Stimulated activated naive CD8-positive, alpha-beta T cell treated with anti-CD3 and anti-CD28 coated beads, Interleukin-15, Interleukin-2, amounts not matched to agents 100 ng/mL and 50 ng/mL, for 24 hours (primary cell): ENCODE measurements around the gene SMURF2.
"Not testable (repeated sequence)": the region's sequence is repeated elsewhere in the genome, so short reads cannot be mapped to it uniquely, and the experiment has no call there.

Source experiments
- H3K27ac Mint-ChIP-seq: one replicate; pipeline ENCODE4 v1.8.0; 2021; ENCODE audit warnings: mild to moderate bottlenecking, mixed read lengths
- H3K27me3 Mint-ChIP-seq: one replicate; pipeline ENCODE4 v1.8.0; 2021; ENCODE audit warnings: mixed read lengths
- H3K36me3 Mint-ChIP-seq: one replicate; pipeline ENCODE4 v1.8.0; 2021; ENCODE audit warnings: low read depth, mixed read lengths
- H3K4me1 Mint-ChIP-seq: one replicate; pipeline ENCODE4 v1.8.0; 2021; ENCODE audit warnings: low read depth, mixed read lengths
- H3K4me3 Mint-ChIP-seq: one replicate; pipeline ENCODE4 v1.8.0; 2021; ENCODE audit warnings: mild to moderate bottlenecking, mixed read lengths
- H3K9me3 Mint-ChIP-seq: one replicate; pipeline ENCODE4 v1.8.0; 2021; ENCODE audit warnings: mixed read lengths

SMURF2 gene

DNA sequence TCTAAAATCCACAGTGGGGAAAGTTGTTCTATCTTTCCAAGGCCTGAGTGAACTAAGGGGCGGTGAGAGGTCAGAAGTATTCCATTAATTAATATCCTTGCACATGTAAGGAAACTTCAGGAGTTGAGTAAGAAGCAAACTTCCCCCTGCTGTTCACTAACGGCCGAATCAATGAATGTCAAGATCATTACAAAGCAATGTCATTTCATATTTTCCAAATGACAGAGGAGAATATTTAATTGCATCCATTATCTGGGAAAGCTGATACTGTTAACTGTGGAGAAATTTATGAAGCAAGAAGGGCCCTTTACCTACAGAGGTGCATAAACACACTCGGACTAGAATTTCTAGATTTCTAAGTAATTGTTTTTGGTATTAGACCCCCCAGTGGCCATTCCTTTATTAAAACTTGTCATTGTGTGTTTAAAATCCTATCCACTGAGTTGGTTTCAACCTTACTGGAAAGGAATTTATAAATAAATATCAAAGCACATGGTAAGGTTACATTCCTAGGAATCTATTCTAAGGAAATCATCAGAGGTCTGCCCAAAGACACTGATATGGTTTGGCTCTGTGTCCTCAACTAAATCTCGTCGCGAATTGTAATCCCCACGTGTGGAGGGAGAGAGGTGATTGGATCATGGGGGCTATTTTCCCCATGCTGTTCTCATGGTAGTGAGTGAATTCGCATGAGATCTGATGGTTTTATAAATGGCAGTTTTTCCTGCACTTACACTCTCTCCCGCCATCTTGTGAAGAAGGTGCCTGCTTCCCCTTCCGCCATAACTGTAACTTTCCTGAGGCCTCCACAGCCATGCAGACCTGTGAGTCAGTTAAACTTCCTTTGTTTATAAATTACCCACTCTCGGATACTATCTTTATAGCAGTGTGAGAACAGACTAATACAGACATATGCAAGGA lies 20.4 kb upstream of the SMURF2 start:
- no peaks in the 10 kb centered on the region for H3K9me3 Mint-ChIP-seq
- no peak overlapping the region for H3K4me3 Mint-ChIP-seq
- H3K27me3 Mint-ChIP-seq: no peaks in the 10 kb centered on the region
- no peaks in the 10 kb centered on the region for H3K4me1 Mint-ChIP-seq
- H3K27ac Mint-ChIP-seq: peak overlapping the region; percentile 57
- H3K36me3 Mint-ChIP-seq: no peaks in the 10 kb centered on the region

DNA sequence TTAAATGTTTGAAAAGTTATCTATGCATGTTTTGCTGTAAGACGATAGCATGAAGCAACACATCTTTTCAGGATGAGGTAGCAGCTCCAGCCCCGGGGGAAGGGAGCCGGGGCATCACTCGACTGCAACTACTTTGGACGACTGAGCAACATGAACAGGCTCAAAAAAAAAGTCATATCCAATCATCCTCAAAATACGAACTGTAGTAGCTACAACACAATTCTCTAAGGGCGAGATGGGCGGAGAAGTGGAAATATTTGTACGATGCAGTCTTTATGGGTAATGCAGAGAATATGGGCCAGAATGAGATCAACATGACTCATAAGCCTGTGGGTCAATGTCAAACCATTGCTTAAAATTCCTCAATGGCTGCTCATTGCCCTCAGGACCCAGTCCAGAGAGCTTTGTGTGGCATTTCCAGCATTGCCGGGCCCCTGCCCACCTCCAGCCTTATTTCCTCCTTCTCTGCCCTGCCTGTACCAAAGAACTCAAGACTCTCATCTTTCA lies 17.7 kb upstream of the SMURF2 start:
- Mint-ChIP-seq H3K27me3 (no peaks in the 10 kb centered on the region), H3K4me3 (no peak overlapping the region), H3K36me3 (no peaks in the 10 kb centered on the region), H3K27ac (no peak overlapping the region), H3K4me1 (no peaks in the 10 kb centered on the region), H3K9me3 (no peaks in the 10 kb centered on the region)

DNA sequence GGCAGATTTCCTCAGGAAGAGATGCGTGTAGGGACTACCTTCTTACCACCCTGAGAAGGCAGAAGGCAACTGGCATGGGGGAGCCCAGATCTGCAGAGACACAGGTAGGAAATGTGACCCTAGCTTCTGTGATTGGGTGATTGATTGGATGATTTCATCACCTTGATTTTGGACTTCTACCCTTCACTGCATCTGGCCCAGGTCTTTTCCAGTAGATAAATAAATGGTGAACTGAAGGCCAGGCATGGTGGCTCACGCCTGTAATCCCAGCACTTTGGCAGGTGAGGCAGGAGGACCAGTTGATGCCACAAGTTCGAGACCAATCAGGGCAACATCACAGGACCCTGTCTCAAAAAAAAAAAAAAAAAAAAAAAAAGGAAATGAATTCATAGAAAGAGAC lies 14.7 kb upstream of the SMURF2 start:
- Mint-ChIP-seq H3K27ac (no peak overlapping the region), H3K27me3 (no peaks in the 10 kb centered on the region), H3K36me3 (no peaks in the 10 kb centered on the region), H3K4me3 (no peak overlapping the region), H3K4me1 (no peaks in the 10 kb centered on the region), H3K9me3 (no peaks in the 10 kb centered on the region)

DNA sequence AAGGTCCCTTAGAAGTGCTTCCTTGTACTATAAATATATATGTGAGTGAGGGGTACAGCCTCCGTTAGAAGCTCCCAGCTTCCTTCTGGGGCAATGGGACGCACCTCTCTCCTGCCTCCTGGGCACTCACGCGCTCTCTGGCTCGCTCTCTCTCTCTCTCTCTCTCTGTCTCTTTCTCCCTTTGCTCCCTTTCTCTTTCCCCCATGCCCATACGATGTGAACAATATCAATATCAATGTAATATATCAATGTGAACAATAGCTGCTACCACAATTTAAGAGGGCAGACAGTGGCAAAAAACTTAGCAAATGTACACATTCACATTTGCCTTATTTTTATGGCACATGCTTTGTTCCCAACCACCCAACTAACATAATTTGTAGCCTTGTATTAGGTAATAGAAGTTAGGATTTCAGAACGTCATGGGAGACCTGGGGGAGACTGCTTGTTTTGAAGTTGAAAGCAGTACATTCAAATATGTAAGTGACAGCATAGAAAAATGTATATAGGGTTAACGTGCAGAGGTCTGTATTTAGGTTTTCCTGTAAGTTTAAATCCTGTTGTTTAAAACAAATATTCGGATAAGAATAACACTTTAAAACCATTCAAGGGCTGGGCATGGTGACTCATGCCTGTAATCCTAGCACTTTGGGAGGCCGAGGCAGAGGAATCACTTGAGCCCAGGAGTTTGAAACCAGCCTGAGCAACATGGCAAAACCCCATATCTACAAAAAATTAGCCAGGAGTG lies 8.9 kb upstream of the SMURF2 start:
- H3K4me1 Mint-ChIP-seq, H3K9me3 Mint-ChIP-seq, H3K27ac Mint-ChIP-seq, H3K4me3 Mint-ChIP-seq, H3K36me3 Mint-ChIP-seq, H3K27me3 Mint-ChIP-seq: not testable (repeated sequence)

DNA sequence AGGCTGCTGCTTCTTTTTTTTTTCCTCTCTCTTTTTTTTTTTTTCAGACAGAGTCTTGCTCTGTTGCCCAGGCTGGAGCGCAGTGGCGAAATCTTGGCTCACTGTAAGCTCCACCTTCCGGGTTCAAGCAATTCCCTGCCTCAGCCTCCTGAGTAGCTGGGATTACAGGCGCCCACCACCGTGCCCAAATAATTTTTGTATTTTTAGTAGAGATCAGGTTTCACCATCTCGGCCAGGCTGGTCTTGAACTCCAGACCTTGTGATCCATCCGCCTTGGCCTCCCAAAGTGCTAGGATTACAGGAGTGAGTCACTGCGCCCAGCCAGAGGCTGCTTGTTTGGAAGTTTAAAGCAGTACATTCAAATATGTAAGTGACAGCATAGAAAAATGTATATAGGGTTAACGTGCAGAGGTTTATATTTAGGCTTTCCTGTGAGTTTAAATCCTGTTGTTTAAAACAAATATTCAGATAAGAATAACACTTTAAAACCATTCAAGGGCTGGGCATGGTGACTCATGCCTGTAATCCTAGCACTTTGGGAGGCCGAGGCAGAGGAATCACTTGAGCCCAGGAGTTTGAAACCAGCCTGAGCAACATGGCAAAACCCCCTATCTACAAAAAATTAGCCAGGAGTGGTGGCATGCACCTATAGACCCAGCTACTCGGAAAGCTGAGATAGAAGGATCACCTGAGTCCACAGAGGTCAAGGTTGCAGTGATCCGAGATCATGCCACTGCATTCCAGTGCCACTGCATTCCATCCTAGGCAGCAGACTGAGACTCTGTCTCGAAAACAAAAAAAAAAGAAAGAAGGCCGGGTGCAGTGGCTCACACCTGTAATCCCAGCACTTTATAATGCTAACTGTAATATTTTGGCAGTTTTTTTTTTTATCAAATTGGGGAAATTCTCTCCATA lies 6.0 kb upstream of the SMURF2 start:
- H3K27ac Mint-ChIP-seq, H3K4me1 Mint-ChIP-seq, H3K4me3 Mint-ChIP-seq, H3K9me3 Mint-ChIP-seq, H3K36me3 Mint-ChIP-seq, H3K27me3 Mint-ChIP-seq: not testable (repeated sequence)

DNA sequence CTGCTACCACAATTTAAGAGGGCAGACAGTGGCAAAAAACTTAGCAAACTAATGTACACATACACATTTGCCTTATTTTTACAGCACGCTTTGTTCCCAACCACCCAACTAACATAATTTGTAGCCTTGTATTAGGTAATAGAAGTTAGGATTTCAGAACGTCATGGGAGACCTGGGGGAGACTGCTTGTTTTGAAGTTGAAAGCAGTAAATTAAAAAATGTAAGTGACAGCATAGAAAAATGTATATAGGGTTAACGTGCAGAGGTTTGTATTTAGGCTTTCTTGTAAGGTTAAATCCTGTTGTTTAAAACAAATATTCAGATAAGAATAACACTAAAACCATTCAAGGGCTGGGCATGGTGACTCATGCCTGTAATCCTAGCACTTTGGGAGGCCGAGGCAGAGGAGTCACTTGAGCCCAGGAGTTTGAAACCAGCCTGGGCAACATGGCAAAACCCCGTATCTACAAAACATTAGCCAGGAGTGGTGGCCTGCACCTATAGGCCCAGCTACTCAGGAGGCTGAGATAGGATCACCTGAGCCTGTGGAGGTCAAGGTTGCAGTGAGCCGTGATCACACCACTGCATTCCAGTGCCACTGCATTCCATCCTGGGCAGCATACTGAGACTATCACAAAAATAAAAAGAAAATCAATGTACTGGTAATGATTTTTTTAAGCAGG lies 2.3 kb upstream of the SMURF2 start:
- H3K27ac Mint-ChIP-seq, H3K36me3 Mint-ChIP-seq, H3K27me3 Mint-ChIP-seq, H3K4me3 Mint-ChIP-seq, H3K9me3 Mint-ChIP-seq: not testable (repeated sequence)
- peaks cover 21% of the 10 kb centered on the region for H3K4me1 Mint-ChIP-seq

DNA sequence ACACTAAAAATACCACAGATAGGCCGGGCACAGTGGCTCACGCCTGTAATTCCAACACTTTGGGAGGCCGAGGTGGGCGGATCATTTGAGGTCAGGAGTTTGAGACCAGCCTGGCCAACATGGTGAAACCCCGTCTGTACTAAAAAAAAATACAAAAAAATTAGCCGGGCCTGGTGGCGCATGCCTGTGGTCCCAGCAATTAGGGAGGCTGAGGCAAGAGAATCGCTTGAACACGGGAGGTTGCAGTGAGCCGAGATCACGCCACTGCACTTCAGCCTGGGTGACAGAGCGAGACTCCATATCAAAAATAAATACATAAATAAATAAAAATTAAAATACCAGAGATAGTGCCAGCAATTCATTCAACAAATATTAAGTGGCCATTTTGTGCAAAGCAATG lies 1.7 kb upstream of the SMURF2 start:
- H3K27ac Mint-ChIP-seq, H3K36me3 Mint-ChIP-seq, H3K27me3 Mint-ChIP-seq, H3K9me3 Mint-ChIP-seq, H3K4me3 Mint-ChIP-seq: not testable (repeated sequence)
- peaks cover 25% of the 10 kb centered on the region for H3K4me1 Mint-ChIP-seq

DNA sequence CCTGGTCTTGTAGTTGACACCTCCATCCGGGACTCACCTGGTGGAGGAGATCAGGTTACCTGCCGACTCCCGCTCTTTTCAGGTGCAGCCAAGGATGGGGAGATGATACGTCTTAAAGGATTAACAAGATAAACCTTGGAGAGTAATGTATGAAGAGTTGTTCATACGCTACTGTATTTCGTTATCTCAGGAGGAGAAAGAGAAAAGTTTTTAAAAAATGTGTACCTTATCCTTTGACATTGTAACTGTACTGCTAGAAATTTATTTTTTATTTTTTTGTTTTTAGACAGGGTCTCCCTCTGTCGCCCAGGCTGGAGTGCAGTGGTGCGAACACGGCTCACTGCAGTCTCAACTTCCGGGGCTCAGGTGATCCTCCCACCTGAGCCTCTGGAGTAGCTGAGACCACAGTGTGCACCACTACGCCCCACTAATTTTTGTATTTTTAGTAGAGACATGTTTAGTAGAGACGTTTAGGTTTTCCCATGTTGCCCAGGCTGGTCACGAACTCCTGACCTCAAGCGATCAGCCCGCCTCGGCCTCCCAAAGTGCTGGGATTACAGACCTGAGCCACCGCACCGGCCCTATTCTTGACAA lies 764 bp upstream of the SMURF2 start:
- Mint-ChIP-seq H3K27me3 (no peaks in the 10 kb centered on the region), H3K4me1 (peaks cover 29% of the 10 kb centered on the region), H3K36me3 (no peaks in the 10 kb centered on the region), H3K27ac (peak overlapping the region; percentile 48), H3K4me3 (peak overlapping the region; percentile 86), H3K9me3 (no peaks in the 10 kb centered on the region)

DNA sequence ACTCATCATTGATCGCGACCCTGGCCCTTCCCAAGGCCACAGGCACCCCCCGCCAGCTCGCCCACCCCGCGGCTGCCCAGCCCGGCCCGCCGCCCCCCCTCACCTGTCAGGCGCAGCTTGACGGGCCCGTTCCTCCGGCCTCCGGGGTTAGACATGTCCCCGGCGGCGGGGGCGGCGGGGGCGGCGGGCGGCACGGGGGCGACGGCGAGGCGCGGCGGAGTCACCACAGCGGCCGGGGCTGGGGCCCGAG lies 456 bp downstream of the SMURF2 start:
- peaks cover 39% of the 10 kb centered on the region for H3K4me1 Mint-ChIP-seq
- peak overlapping the region; percentile 88 for H3K27ac Mint-ChIP-seq
- H3K36me3 Mint-ChIP-seq: no peaks in the 10 kb centered on the region
- no peaks in the 10 kb centered on the region for H3K9me3 Mint-ChIP-seq
- peak overlapping the region; percentile 94 for H3K4me3 Mint-ChIP-seq
- H3K27me3 Mint-ChIP-seq: no peaks in the 10 kb centered on the region

DNA sequence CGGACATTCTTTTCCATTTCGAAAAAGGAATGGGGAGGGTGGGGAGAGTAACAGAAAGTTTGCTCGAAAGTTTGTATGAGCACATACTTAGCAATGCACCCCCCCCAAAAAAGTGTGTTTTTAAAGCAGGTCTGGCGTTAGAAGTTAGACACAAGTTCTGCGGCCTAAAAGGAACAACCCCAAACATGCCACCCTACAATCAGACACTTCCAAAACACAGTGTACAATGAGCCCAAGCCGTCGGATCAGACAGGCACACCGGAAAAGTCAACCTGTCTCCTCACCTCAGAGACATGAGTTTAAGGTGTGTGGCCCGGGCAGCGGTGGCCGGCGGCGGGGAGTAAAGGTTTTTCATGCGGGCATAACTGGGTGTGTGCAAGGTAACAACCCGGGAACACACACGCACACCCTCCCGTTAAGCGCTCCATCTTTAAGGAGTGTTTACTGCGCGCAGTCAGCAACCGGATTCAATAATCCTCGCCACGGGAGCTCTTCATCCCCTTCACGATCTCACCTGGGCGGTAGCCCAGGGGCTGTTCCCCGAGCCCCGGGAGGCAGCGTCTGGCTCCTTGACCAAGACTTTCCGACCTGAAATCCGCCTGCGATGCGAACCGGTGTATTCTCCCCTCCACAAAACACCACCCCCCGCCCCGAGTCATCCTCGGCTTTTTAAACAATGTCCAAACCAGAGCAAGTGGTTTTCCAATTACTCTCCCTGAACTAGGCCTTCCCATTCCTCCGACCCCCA lies 955 bp downstream of the SMURF2 start:
- not testable (repeated sequence) for H3K27me3 Mint-ChIP-seq, H3K9me3 Mint-ChIP-seq, H3K36me3 Mint-ChIP-seq
- peaks cover 40% of the 10 kb centered on the region for H3K4me1 Mint-ChIP-seq
- peak overlapping the region; percentile 94 for H3K4me3 Mint-ChIP-seq
- H3K27ac Mint-ChIP-seq: peak overlapping the region; percentile 88

DNA sequence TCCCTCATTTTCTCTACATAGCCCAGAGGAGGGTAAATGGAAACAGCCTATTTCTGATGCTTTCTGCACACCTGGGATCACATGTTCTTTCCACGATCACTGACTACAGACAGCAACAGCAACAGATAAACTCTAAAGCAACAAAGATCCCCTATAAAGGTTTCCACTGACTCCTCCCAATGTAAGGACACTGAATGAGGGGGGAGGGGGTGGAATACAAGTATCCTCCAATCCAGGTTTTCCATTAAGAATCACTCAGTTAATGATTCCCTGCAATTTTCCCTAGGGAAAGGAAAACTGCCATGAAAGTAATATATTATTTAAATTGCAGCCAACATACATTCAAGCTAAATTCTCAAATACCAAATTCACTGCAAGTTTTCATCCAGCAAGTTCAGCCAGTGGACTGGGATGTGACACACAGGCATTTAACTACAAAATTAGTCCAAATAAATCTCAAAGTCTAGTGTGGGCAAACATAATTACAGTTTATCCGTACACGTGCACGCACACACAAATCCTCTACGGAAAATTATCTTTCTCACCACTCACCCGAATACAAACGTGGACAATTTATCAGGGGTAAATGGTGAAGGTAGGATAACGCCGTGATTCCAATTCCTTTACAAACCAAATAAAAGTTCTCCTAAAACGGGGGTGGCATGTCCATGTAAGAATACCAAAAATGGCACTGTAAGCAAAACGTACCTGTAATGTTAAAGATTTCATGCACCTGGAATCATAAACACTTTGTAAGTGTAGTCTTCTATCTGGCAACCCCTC lies 1.7 kb downstream of the SMURF2 start:
- Mint-ChIP-seq H3K27ac (peak overlapping the region; percentile 88), H3K4me1 (peaks cover 40% of the 10 kb centered on the region), H3K4me3 (peak overlapping the region; percentile 94)
- H3K9me3 Mint-ChIP-seq, H3K36me3 Mint-ChIP-seq, H3K27me3 Mint-ChIP-seq: not testable (repeated sequence)

DNA sequence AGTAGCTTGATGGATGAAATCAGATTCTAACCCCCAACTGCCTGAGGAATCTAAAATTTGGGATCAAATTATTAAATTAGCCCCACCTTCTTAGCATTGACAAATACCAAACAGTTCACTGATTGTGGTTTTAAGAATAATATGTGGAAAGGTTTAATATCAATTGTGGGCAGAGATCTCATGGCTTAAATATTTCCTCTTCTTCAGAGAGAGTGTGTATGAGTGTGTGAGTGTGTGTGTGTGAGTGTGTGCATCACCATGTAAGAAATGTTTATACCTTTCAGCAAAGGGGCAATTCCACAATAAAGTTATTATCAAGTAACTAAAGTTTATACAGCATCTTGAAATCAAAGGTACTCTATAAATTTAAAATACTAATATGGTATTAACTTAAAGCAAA lies 3.2 kb downstream of the SMURF2 start:
- peaks cover 42% of the 10 kb centered on the region for H3K4me1 Mint-ChIP-seq
- peak overlapping the region; percentile 9 for H3K27ac Mint-ChIP-seq
- H3K36me3 Mint-ChIP-seq: peaks cover 6% of the 10 kb centered on the region
- H3K27me3 Mint-ChIP-seq: no peaks in the 10 kb centered on the region
- H3K4me3 Mint-ChIP-seq: no peak overlapping the region
- no peaks in the 10 kb centered on the region for H3K9me3 Mint-ChIP-seq

DNA sequence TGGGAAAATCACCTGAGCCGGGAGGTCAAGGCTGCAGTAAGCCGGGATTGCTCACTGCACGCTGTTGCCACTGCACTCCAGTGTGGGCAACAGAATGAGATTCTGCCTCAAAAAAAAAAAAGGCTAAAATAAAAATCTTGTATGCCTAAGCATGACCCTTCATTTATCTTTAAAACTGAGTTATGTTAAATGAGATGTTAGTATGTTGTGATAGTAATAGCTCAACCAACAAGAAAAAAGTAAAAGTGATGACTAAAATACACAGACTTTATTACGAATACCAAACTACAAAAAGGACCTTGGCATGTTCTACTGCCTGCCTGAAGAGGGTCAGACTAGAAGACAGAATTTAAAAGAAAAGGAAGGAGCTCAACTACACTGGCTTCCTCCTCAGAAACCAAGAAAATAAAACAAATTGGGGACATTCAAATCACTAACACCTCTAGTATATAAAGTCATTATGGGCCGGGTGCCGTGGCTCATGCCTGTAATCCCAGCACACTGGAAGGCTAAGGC lies 4.4 kb downstream of the SMURF2 start:
- no peaks in the 10 kb centered on the region for H3K27me3 Mint-ChIP-seq
- peaks cover 51% of the 10 kb centered on the region for H3K4me1 Mint-ChIP-seq
- H3K4me3 Mint-ChIP-seq: peak overlapping the region; percentile 11
- no peak overlapping the region for H3K27ac Mint-ChIP-seq
- no peaks in the 10 kb centered on the region for H3K9me3 Mint-ChIP-seq
- peaks cover 9% of the 10 kb centered on the region for H3K36me3 Mint-ChIP-seq
